CD4-positive, alpha-beta T cell (primary cell): ENCODE results near the gene RANBP3. TPM values are rescaled to one million over a fixed set of nuclear protein-coding genes. Genes with fewer than 3 reads are reported as not detected.

Experiments used
- ATAC-seq: fragments of 200-7000 bp; cut with Tn5 transposase; one replicate; pipeline ENCODE4 v1.10.0; 2022; ENCODE audit warnings: mild to moderate bottlenecking; ENCODE audit not compliant: poor library complexity
- CTCF ChIA-PET: fragments of 350-600 bp; sonication (Branson Sonifier 250); formaldehyde crosslinking; loops from one replicate; lab custom pipeline; 2021; ENCODE audit warnings: antibody characterized with exemption, inconsistent platforms; lab: Charles Lee
- POLR2A ChIA-PET: fragments of 350-600 bp; sonication (Branson Sonifier 250); formaldehyde crosslinking; loops from one replicate; lab custom pipeline; 2021; ENCODE audit warnings: antibody characterized with exemption, inconsistent platforms; lab: Charles Lee
- DNase-seq, 14 experiments: peaks; one replicate each; pipeline ENCODE4 v3.0.0-alpha.2; 2013 to 2020; ENCODE audit warnings: mixed read lengths in 2 of 14
- H3K27ac ChIP-seq, 2 donors: one replicate each; pipeline versions ENCODE4 v1.5.1 to v1.7.0; 2013; ENCODE audit warnings: low read length in 2 of 2, low read depth in 1 of 2, mild to moderate bottlenecking in 1 of 2
- H3K27me3 ChIP-seq, 2 experiments: 1 replicate in 1 of 2; 2 replicates in 1 of 2; pipeline versions ENCODE4 v1.6.1 to v1.7.0; 2013; ENCODE audit warnings: low read length in 2 of 2, control low read depth in 1 of 2, mild to moderate bottlenecking in 1 of 2, moderate library complexity in 1 of 2; ENCODE audit not compliant: insufficient read depth in 2 of 2, control insufficient read depth in 1 of 2
- H3K36me3 ChIP-seq: one replicate; pipeline ENCODE4 v1.6.1; 2013; ENCODE audit warnings: low read length, control low read depth; ENCODE audit not compliant: insufficient read depth
- H3K4me1 ChIP-seq: one replicate; pipeline ENCODE4 v1.6.1; 2013; ENCODE audit warnings: low read length, control low read depth; ENCODE audit not compliant: insufficient read depth
- H3K4me3 ChIP-seq: one replicate; pipeline ENCODE4 v1.5.1; 2013; ENCODE audit warnings: mild to moderate bottlenecking, low read length, moderate library complexity
- H3K9me3 ChIP-seq, 2 experiments: 1 replicate in 1 of 2; 2 replicates in 1 of 2; pipeline versions ENCODE4 v1.6.1 to v1.7.0; 2013; ENCODE audit warnings: low read length in 2 of 2, mild to moderate bottlenecking in 2 of 2, control low read depth in 1 of 2, moderate library complexity in 1 of 2; ENCODE audit not compliant: control insufficient read depth in 1 of 2, insufficient read depth in 1 of 2
- H3K27ac Mint-ChIP-seq: one replicate; pipeline ENCODE4 v1.8.0; 2020; ENCODE audit warnings: mixed read lengths
- H3K27me3 Mint-ChIP-seq: one replicate; pipeline ENCODE4 v1.8.0; 2021; ENCODE audit warnings: mixed read lengths
- H3K36me3 Mint-ChIP-seq: one replicate; pipeline ENCODE4 v1.8.0; 2021; ENCODE audit warnings: low read depth, mixed read lengths
- H3K4me1 Mint-ChIP-seq: one replicate; pipeline ENCODE4 v1.8.0; 2021; ENCODE audit warnings: low read depth, mixed read lengths
- H3K4me3 Mint-ChIP-seq: one replicate; pipeline ENCODE4 v1.8.0; 2020; ENCODE audit warnings: mild to moderate bottlenecking, mixed read lengths
- H3K9me3 Mint-ChIP-seq: one replicate; pipeline ENCODE4 v1.8.0; 2020; ENCODE audit warnings: mixed read lengths
- intact Hi-C, 2 experiments: fragments of 100-400 bp; cut with DNase I in 1 of 2; cut with micrococcal nuclease in 1 of 2; formaldehyde crosslinking; loops; one replicate each; pipeline versions ENCODE4 v1.15.1 to v1.9.0; 2023 to 2025; cut with DNase I, micrococcal nuclease
- total RNA-seq, 174 experiments: library from RNA in 2 of 174; stranded (reverse) in 2 of 174; gene quantifications; one replicate each; pipeline ENCODE4 v1.2.3 and lab custom pipeline; 2021 to 2026
- TF ChIP-seq, protein P1 (sequence below): fragments of 200-600 bp; IDR thresholded peaks from one replicate; pipeline ENCODE4 v1.8.0; 2022; ENCODE audit warnings: antibody characterized with exemption, mild to moderate bottlenecking

Gene RANBP3
- total RNA-seq, 2 experiments from 2014 or later, result 82.7 to 88.7 TPM

- H3K4me3 Mint-ChIP-seq, result no peak overlapping the region
- TF ChIP-seq, protein P1, sequence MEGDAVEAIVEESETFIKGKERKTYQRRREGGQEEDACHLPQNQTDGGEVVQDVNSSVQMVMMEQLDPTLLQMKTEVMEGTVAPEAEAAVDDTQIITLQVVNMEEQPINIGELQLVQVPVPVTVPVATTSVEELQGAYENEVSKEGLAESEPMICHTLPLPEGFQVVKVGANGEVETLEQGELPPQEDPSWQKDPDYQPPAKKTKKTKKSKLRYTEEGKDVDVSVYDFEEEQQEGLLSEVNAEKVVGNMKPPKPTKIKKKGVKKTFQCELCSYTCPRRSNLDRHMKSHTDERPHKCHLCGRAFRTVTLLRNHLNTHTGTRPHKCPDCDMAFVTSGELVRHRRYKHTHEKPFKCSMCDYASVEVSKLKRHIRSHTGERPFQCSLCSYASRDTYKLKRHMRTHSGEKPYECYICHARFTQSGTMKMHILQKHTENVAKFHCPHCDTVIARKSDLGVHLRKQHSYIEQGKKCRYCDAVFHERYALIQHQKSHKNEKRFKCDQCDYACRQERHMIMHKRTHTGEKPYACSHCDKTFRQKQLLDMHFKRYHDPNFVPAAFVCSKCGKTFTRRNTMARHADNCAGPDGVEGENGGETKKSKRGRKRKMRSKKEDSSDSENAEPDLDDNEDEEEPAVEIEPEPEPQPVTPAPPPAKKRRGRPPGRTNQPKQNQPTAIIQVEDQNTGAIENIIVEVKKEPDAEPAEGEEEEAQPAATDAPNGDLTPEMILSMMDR, result no peak
- no peaks in the 10 kb centered on the region for H3K36me3 Mint-ChIP-seq
- ATAC-seq (no peak), DNase-seq (peak in 1 of 14 experiments; percentile 32)
- no peaks in the 10 kb centered on the region for H3K27me3 ChIP-seq
- CTCF ChIA-PET, result no interaction called here
- H3K4me1 Mint-ChIP-seq, result no peaks in the 10 kb centered on the region
- H3K4me3 ChIP-seq, result no peak overlapping the region
- intact Hi-C loops, result no loop called here
- no peaks in the 10 kb centered on the region for H3K9me3 Mint-ChIP-seq
- no peak overlapping the region for H3K27ac Mint-ChIP-seq
- peaks cover 8% of the 10 kb centered on the region for H3K4me1 ChIP-seq
- no peaks in the 10 kb centered on the region for H3K9me3 ChIP-seq
- no peak overlapping the region for H3K27ac ChIP-seq
- no peaks in the 10 kb centered on the region for H3K36me3 ChIP-seq
- POLR2A ChIA-PET, result no interaction called here
- H3K27me3 Mint-ChIP-seq, result peaks cover 6% of the 10 kb centered on the region
Observed at GRCh38 chr19:6018786-6019185, 40.8 kb upstream of the RANBP3 start.

GRCh38 chr19:6017576-6017975 lies 39.6 kb upstream of the RANBP3 start:
- no peaks in the 10 kb centered on the region for H3K9me3 Mint-ChIP-seq
- peaks cover 6% of the 10 kb centered on the region for H3K27me3 Mint-ChIP-seq
- Histone ChIP-seq H3K27ac (no peak overlapping the region), H3K4me3 (no peak overlapping the region), H3K27me3 (no peaks in the 10 kb centered on the region), H3K4me1 (peaks cover 7% of the 10 kb centered on the region), H3K9me3 (no peaks in the 10 kb centered on the region), H3K36me3 (no peaks in the 10 kb centered on the region)
- no peaks in the 10 kb centered on the region for H3K36me3 Mint-ChIP-seq
- no peak overlapping the region for H3K27ac Mint-ChIP-seq
- intact Hi-C loops, result no loop called here
- TF ChIP-seq, protein P1, result no peak
- ATAC-seq (no peak), DNase-seq (no peak)
- ChIA-PET CTCF (no interaction called here), POLR2A (no interaction called here)
- no peak overlapping the region for H3K4me3 Mint-ChIP-seq
- no peaks in the 10 kb centered on the region for H3K4me1 Mint-ChIP-seq

GRCh38 chr19:6015841-6016545 lies 38.1 kb upstream of the RANBP3 start:
- H3K4me1 Mint-ChIP-seq, result no peaks in the 10 kb centered on the region
- no peaks in the 10 kb centered on the region for H3K27me3 Mint-ChIP-seq
- CTCF ChIA-PET, result no interaction called here
- H3K27ac Mint-ChIP-seq, result no peak overlapping the region
- intact Hi-C loops, result no loop called here
- H3K27ac ChIP-seq, result no peak overlapping the region
- H3K4me3 Mint-ChIP-seq, result no peak overlapping the region
- TF ChIP-seq, protein P1, result no peak
- no peaks in the 10 kb centered on the region for H3K36me3 Mint-ChIP-seq
- POLR2A ChIA-PET, result no interaction called here
- ATAC-seq, result no peak
- H3K9me3 Mint-ChIP-seq, result no peaks in the 10 kb centered on the region
- H3K4me1 ChIP-seq, result no peaks in the 10 kb centered on the region
- H3K9me3 ChIP-seq, result no peaks in the 10 kb centered on the region
- no peak for DNase-seq
- H3K36me3 ChIP-seq, result no peaks in the 10 kb centered on the region
- H3K4me3 ChIP-seq, result no peak overlapping the region
- H3K27me3 ChIP-seq, result no peaks in the 10 kb centered on the region
